Panc1 (cell line): ENCODE measurements around the gene UACA.
"Not testable (repeated sequence)": the region's sequence is repeated elsewhere in the genome, so short reads cannot be mapped to it uniquely, and the experiment has no call there.

Experiments used
- POLR2AphosphoS5 ChIP-seq: IDR thresholded peaks from 2 replicates; pipeline ENCODE4 v1.6.1; 2012; ENCODE audit warnings: mild to moderate bottlenecking, low read depth, low read length, moderate library complexity
- TF ChIP-seq, protein P1 (sequence below): fragments of 450-650 bp; IDR thresholded peaks from 2 replicates; pipeline ENCODE4 v1.5.1; 2017; ENCODE audit warnings: mild to moderate bottlenecking
- TF ChIP-seq, protein P2 (sequence below), 2 experiments: IDR thresholded peaks; 2 replicates each; pipeline ENCODE4 v1.6.1; 2011 to 2012; ENCODE audit warnings: low read depth in 2 of 2, control low read depth in 1 of 2, low read length in 1 of 2, mild to moderate bottlenecking in 1 of 2, moderate library complexity in 1 of 2; ENCODE audit not compliant: insufficient read depth in 1 of 2

- TF ChIP-seq, protein P1, sequence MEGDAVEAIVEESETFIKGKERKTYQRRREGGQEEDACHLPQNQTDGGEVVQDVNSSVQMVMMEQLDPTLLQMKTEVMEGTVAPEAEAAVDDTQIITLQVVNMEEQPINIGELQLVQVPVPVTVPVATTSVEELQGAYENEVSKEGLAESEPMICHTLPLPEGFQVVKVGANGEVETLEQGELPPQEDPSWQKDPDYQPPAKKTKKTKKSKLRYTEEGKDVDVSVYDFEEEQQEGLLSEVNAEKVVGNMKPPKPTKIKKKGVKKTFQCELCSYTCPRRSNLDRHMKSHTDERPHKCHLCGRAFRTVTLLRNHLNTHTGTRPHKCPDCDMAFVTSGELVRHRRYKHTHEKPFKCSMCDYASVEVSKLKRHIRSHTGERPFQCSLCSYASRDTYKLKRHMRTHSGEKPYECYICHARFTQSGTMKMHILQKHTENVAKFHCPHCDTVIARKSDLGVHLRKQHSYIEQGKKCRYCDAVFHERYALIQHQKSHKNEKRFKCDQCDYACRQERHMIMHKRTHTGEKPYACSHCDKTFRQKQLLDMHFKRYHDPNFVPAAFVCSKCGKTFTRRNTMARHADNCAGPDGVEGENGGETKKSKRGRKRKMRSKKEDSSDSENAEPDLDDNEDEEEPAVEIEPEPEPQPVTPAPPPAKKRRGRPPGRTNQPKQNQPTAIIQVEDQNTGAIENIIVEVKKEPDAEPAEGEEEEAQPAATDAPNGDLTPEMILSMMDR, result not testable (repeated sequence)
- TF ChIP-seq, protein P2, sequence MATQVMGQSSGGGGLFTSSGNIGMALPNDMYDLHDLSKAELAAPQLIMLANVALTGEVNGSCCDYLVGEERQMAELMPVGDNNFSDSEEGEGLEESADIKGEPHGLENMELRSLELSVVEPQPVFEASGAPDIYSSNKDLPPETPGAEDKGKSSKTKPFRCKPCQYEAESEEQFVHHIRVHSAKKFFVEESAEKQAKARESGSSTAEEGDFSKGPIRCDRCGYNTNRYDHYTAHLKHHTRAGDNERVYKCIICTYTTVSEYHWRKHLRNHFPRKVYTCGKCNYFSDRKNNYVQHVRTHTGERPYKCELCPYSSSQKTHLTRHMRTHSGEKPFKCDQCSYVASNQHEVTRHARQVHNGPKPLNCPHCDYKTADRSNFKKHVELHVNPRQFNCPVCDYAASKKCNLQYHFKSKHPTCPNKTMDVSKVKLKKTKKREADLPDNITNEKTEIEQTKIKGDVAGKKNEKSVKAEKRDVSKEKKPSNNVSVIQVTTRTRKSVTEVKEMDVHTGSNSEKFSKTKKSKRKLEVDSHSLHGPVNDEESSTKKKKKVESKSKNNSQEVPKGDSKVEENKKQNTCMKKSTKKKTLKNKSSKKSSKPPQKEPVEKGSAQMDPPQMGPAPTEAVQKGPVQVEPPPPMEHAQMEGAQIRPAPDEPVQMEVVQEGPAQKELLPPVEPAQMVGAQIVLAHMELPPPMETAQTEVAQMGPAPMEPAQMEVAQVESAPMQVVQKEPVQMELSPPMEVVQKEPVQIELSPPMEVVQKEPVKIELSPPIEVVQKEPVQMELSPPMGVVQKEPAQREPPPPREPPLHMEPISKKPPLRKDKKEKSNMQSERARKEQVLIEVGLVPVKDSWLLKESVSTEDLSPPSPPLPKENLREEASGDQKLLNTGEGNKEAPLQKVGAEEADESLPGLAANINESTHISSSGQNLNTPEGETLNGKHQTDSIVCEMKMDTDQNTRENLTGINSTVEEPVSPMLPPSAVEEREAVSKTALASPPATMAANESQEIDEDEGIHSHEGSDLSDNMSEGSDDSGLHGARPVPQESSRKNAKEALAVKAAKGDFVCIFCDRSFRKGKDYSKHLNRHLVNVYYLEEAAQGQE (IDR thresholded peaks at IDR 0.05; ENCODE audit: insufficient read depth in 1 of 2, low read depth in 2 of 2, low read length in 1 of 2), result not testable (repeated sequence)
- not testable (repeated sequence) for TF ChIP-seq POLR2AphosphoS5
Measured at GRCh38 chr15:70804388-70804787, 41.0 kb upstream of the UACA start.
